Epithelial cell of proximal tubule (primary cell): ENCODE data around the gene AXDND1. TPM values are rescaled to one million over a fixed set of nuclear protein-coding genes. Genes with fewer than 3 reads are reported as not detected.

Experiments
- DNase-seq: peaks from one replicate; pipeline ENCODE4 v3.0.0-alpha.2; 2011; ENCODE audit warnings: low read depth
- H3K4me3 ChIP-seq: 2 replicates; pipeline ENCODE4 v1.5.1; 2011; ENCODE audit warnings: low read depth, mild to moderate bottlenecking, low read length
- CTCF ChIP-seq: conservative IDR thresholded peaks from 2 replicates; pipeline ENCODE4 v1.5.1; 2012; ENCODE audit warnings: low read depth, mild to moderate bottlenecking, low read length
- total RNA-seq: library from RNA; depleted of rRNA; stranded (reverse); fragments of >200 nt; gene quantifications from 2 replicates; pipeline ENCODE4 v1.2.3, GENCODE V29; 2015

Gene AXDND1
- total RNA-seq, 1 donor from 2014 or later, result not detected

GRCh38 chr1:179326746-179327145 is 39.0 kb upstream of the AXDND1 start:
- no peak for DNase-seq
- no peak for TF ChIP-seq CTCF

GRCh38 chr1:179327196-179327595 is 38.6 kb upstream of the AXDND1 start:
- no peak for TF ChIP-seq CTCF
- DNase-seq, result no peak
- H3K4me3 ChIP-seq, result no peak overlapping the region

More at GRCh38 chr1:179326746-179327145, 39.0 kb upstream of the AXDND1 start:
- no peak overlapping the region for H3K4me3 ChIP-seq

- no peak overlapping the region for H3K4me3 ChIP-seq
- no peak for TF ChIP-seq CTCF
- no peak for DNase-seq
Measured at GRCh38 chr1:179327679-179328078, 38.1 kb upstream of the AXDND1 start.

GRCh38 chr1:179329862-179330261 is 35.9 kb upstream of the AXDND1 start:
- no peak for DNase-seq
- no peak overlapping the region for H3K4me3 ChIP-seq
- TF ChIP-seq CTCF, result no peak

- no peak overlapping the region for H3K4me3 ChIP-seq
- no peak for DNase-seq
- TF ChIP-seq CTCF, result no peak
Measured at GRCh38 chr1:179334440-179334839, 31.3 kb upstream of the AXDND1 start.

GRCh38 chr1:179337288-179337687 is 28.5 kb upstream of the AXDND1 start:
- H3K4me3 ChIP-seq, result no peak overlapping the region
- no peak for DNase-seq
- no peak for TF ChIP-seq CTCF

GRCh38 chr1:179337942-179338560 is 27.7 kb upstream of the AXDND1 start:
- no peak for DNase-seq
- H3K4me3 ChIP-seq, result no peak overlapping the region
- TF ChIP-seq CTCF, result no peak
